Measurements from ENCODE around the gene MXD1.

- TF ChIP-seq CTCF (IDR thresholded peaks at IDR 0.05) (no peak), POLR2A (IDR thresholded peaks at IDR 0.05) (no peak)
Observed at GRCh38 chr2:69940691-69941090, 25.8 kb downstream of the MXD1 start.

Data from prostate gland (tissue), 2 donors.